Upper lobe of left lung (tissue), 6 donors: ENCODE measurements around the gene RHBDF1. TPM values are rescaled to one million over a fixed set of nuclear protein-coding genes. Genes with fewer than 3 reads are reported as not detected.
"Not testable (repeated sequence)": the region's sequence is repeated elsewhere in the genome, so short reads cannot be mapped to it uniquely, and the experiment has no call there.

Experiments used
- ATAC-seq, 2 donors: fragments of 200-7000 bp; cut with Tn5 transposase; one replicate each; pipeline ENCODE4 v1.9.1; 2022; ENCODE audit warnings: mild to moderate bottlenecking in 2 of 2, moderate library complexity in 2 of 2; ENCODE audit not compliant: low FRiP score in 2 of 2
- DNase-seq, 2 donors: peaks; one replicate each; pipeline ENCODE4 v3.0.0-alpha.2; 2019 to 2020
- H3K27ac ChIP-seq, 4 donors: fragments of 200-600 bp; sonication (generic); one replicate each; pipeline ENCODE4 v1.5.1; 2016 to 2019
- H3K27me3 ChIP-seq, 4 donors: fragments of 200-600 bp; sonication (generic); one replicate each; pipeline ENCODE4 v1.5.1; 2017 to 2019
- H3K36me3 ChIP-seq, 4 donors: fragments of 200-600 bp; sonication (generic); one replicate each; pipeline ENCODE4 v1.5.1; 2016 to 2019
- H3K4me1 ChIP-seq, 4 donors: fragments of 200-600 bp; sonication (generic); one replicate each; pipeline ENCODE4 v1.5.1; 2018 to 2019
- H3K4me3 ChIP-seq, 4 donors: fragments of 200-600 bp; sonication (generic); one replicate each; pipeline ENCODE4 v1.5.1; 2017 to 2019; ENCODE audit warnings: mild to moderate bottlenecking in 2 of 4, moderate library complexity in 1 of 4
- H3K9me3 ChIP-seq, 4 donors: fragments of 200-600 bp; sonication (generic); one replicate each; pipeline ENCODE4 v1.5.1; 2018 to 2019
- CTCF ChIP-seq, 6 experiments: fragments of 450-650 bp in 4 of 6; fragments of 200-600 bp in 2 of 6; sonication (generic) in 2 of 6; IDR thresholded peaks; one replicate each; pipeline ENCODE4 v1.5.1; 2016 to 2019; ENCODE audit warnings: antibody characterized with exemption in 6 of 6
- EP300 ChIP-seq, 4 donors: sonication (generic); formaldehyde crosslinking; IDR thresholded peaks; one replicate each; pipeline ENCODE4 v1.5.1; 2017; ENCODE audit warnings: antibody characterized with exemption in 4 of 4, control low read depth in 2 of 4
- POLR2A ChIP-seq, 4 donors: fragments of 450-650 bp; IDR thresholded peaks; one replicate each; pipeline ENCODE4 v1.5.1; 2016 to 2017; ENCODE audit warnings: antibody characterized with exemption in 4 of 4, mild to moderate bottlenecking in 2 of 4
- POLR2AphosphoS5 ChIP-seq, 2 donors: sonication (generic); formaldehyde crosslinking; IDR thresholded peaks; one replicate each; pipeline ENCODE4 v1.5.1; 2017; ENCODE audit warnings: antibody characterized with exemption in 2 of 2
- WGBS, 2 donors: methylation state at CpG; one replicate each; pipeline ENCODE4 v1.1.5; 2017 to 2018; 5-methylcytosine and 5-hydroxymethylcytosine counted together
- total RNA-seq, 6 donors: library from RNA; depleted of rRNA in 4 of 6; stranded (reverse); fragments of >200 nt in 4 of 6; gene quantifications; one replicate each; pipeline versions ENCODE4 v1.1.0 to v1.2.1, GENCODE V29; 2016 to 2021
- donor health status: DM: no; HTN: no; CAD: no; lungs with moderate emphysema.
- donor health status: DM: no; HTN: yes; CAD: no; lungs with severe emphysema.

Gene RHBDF1
- total RNA-seq, 6 donors from 2014 or later, result 24.4 to 110 (median 46.3) TPM

- H3K36me3 ChIP-seq, result peaks cover 12 to 33% (median 27%) of the 10 kb centered on the region in 4 donors
- H3K4me1 ChIP-seq, result peaks cover 3 to 29% (median 12%) of the 10 kb centered on the region in 4 donors
- TF ChIP-seq POLR2AphosphoS5 (IDR thresholded peaks at IDR 0.05) (peak; percentile 2 to 75), CTCF (IDR thresholded peaks at IDR 0.05) (peak in 1 of 6 experiments; percentile 27), POLR2A (IDR thresholded peaks at IDR 0.05) (peak in 3 of 4 donors; percentile 17 to 84 (median 24)), EP300 (IDR thresholded peaks at IDR 0.05) (no peak)
- H3K27me3 ChIP-seq, result no peaks in the 10 kb centered on the region
- WGBS, 2 donors, result 1 to 2% methylated on average over 41 to 58 of the region's 91 CpGs
- DNase-seq, result peak; percentile 98 to 99
- H3K4me3 ChIP-seq, result peak within 1 kb of the TSS; percentile 80 to 96 (median 90)
- peak; percentile 97 to 98 for ATAC-seq
- H3K9me3 ChIP-seq, result no peaks in the 10 kb centered on the region
- peak within 1 kb of the TSS; percentile 57 to 82 (median 80) for H3K27ac ChIP-seq
Measured at GRCh38 chr16:53346-54236, 18.8 kb downstream of the RHBDF1 start, which contains the start of the genes POLR3K and SNRNP25. TSS of gene POLR3K (minus strand) at chr16:53608. CDS start at chr16:53586, 22 bp downstream. TSS of gene SNRNP25 (plus strand) at chr16:53828. CDS start at chr16:54017, 189 bp downstream.

GRCh38 chr16:50769-51591 is 21.5 kb downstream of the RHBDF1 start:
- TF ChIP-seq POLR2AphosphoS5 (IDR thresholded peaks at IDR 0.05) (no peak), POLR2A (IDR thresholded peaks at IDR 0.05) (no peak), CTCF (IDR thresholded peaks at IDR 0.05) (no peak)
- DNase-seq (no peak), ATAC-seq (no peak)
- H3K9me3 ChIP-seq, result no peaks in the 10 kb centered on the region
- no peak overlapping the region for H3K4me3 ChIP-seq
- WGBS, 2 donors, result 92 to 93% methylated on average over 15 of the region's 15 CpGs
- no peaks in the 10 kb centered on the region for H3K27me3 ChIP-seq
- H3K4me1 ChIP-seq, result peaks cover 3 to 29% (median 12%) of the 10 kb centered on the region in 4 donors
- no peak overlapping the region for H3K27ac ChIP-seq
- H3K36me3 ChIP-seq, result peaks cover 0 to 24% (median 13%) of the 10 kb centered on the region in 4 donors

- Histone ChIP-seq H3K9me3 (no peaks in the 10 kb centered on the region), H3K36me3 (peaks cover 0 to 29% (median 11%) of the 10 kb centered on the region in 4 donors), H3K4me3 (no peak overlapping the region), H3K4me1 (peaks cover 0 to 9% (median 3%) of the 10 kb centered on the region in 4 donors), H3K27me3 (no peaks in the 10 kb centered on the region), H3K27ac (no peak overlapping the region)
- ATAC-seq, result no peak
- no peak for DNase-seq
- no peak for TF ChIP-seq CTCF (IDR thresholded peaks at IDR 0.05)
- no peak for TF ChIP-seq EP300 (IDR thresholded peaks at IDR 0.05)
- TF ChIP-seq POLR2AphosphoS5 (IDR thresholded peaks at IDR 0.05), result no peak
- TF ChIP-seq POLR2A (IDR thresholded peaks at IDR 0.05), result no peak
- WGBS, 2 donors, result 94 to 99% methylated on average over 7 of the region's 7 CpGs
Measured at GRCh38 chr16:47234-47633, 25.2 kb downstream of the RHBDF1 start.

GRCh38 chr16:46510-46909 is 25.9 kb downstream of the RHBDF1 start:
- not testable (repeated sequence) for H3K27me3 ChIP-seq
- H3K36me3 ChIP-seq, result peaks cover 0 to 29% (median 11%) of the 10 kb centered on the region in 4 donors

GRCh38 chr16:45454-45853 is 27.0 kb downstream of the RHBDF1 start:
- no peak overlapping the region for H3K4me3 ChIP-seq
- DNase-seq (no peak), ATAC-seq (no peak)
- WGBS, 2 donors, result 80 to 85% methylated on average over 5 of the region's 5 CpGs
- no peak for TF ChIP-seq POLR2AphosphoS5 (IDR thresholded peaks at IDR 0.05)
- TF ChIP-seq EP300 (IDR thresholded peaks at IDR 0.05), result no peak
- peaks cover 0 to 29% (median 11%) of the 10 kb centered on the region in 4 donors for H3K36me3 ChIP-seq
- H3K27me3 ChIP-seq, result no peaks in the 10 kb centered on the region
- H3K9me3 ChIP-seq, result no peaks in the 10 kb centered on the region
- no peak overlapping the region for H3K27ac ChIP-seq
- no peaks in the 10 kb centered on the region for H3K4me1 ChIP-seq

More at GRCh38 chr16:46510-46909, 25.9 kb downstream of the RHBDF1 start:
- not testable (repeated sequence) for H3K4me3 ChIP-seq, H3K4me1 ChIP-seq, H3K27ac ChIP-seq, DNase-seq, ATAC-seq, H3K9me3 ChIP-seq
- WGBS, 2 donors, result 96% methylated on average over 7 of the region's 7 CpGs
